ENCODE results near the gene YEATS2.
"Not testable (repeated sequence)": the region's sequence is repeated elsewhere in the genome, so short reads cannot be mapped to it uniquely, and the experiment has no call there.

The YEATS2 gene

DNA sequence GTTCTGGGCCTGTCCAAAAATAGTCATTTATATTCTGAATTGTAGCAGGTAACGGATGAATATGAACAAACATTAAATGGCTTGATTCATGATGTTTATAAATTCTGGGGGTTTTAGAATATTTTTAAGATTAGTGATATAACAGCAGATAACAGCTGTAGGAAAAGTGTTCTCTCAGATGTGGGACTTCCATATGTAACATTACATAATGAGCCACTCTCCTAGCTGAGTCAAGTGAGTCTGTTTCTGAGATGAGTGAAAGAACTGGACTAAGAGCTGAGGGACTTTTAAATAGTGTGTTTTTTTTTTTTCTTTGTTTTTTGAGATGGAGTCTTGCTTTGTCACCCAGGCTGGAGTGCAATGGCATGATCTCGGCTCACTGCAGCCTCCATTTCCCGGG is 13.9 kb downstream of the YEATS2 start:
- no peak for FAIRE-seq
- TF ChIP-seq PAX5 (IDR thresholded peaks at IDR 0.05; ENCODE audit: insufficient read depth, low read length, severe bottlenecking): no peak

DNA sequence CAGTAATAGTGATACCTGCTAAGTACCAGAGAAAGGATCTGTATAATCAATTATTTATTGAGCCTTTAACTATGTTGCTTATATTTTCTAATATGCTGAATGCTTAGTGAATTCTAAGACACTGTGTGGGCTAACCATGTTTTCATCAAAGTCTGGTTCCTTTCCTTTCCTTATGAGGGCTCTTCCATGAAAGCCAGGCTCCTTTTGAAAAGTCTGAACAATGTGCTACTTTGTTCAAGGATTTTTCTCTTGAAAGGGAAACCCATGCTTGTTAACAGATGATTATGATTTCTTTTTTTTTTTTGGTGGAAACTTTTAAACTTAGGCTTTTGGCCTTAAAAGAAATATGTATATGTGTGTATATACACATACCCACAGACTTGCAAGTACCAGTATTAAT is 17.0 kb downstream of the YEATS2 start:
- no peak for TF ChIP-seq POLR2AphosphoS5 (IDR thresholded peaks at IDR 0.05; ENCODE audit: low read depth, low read length)
- no peak for TF ChIP-seq PAX5 (IDR thresholded peaks at IDR 0.05; ENCODE audit: insufficient read depth, low read length, severe bottlenecking)
- TF ChIP-seq TAF1 (IDR thresholded peaks at IDR 0.05; ENCODE audit: low read depth, low read length): no peak
- no peak for TF ChIP-seq POU2F2 (IDR thresholded peaks at IDR 0.05; ENCODE audit: low read depth, low read length)
- no peak for TF ChIP-seq POLR2A (IDR thresholded peaks at IDR 0.05; ENCODE audit: low read depth, low read length)
- no peak for TF ChIP-seq SPI1 (IDR thresholded peaks at IDR 0.05; ENCODE audit: low read depth, low read length)
- FAIRE-seq (no peak), DNase-seq (ENCODE audit: insufficient read length, low spot score) (no peak)

More for the DNA sequence above, 13.9 kb downstream of the YEATS2 start:
- no peak for DNase-seq (ENCODE audit: insufficient read length, low spot score)

DNA sequence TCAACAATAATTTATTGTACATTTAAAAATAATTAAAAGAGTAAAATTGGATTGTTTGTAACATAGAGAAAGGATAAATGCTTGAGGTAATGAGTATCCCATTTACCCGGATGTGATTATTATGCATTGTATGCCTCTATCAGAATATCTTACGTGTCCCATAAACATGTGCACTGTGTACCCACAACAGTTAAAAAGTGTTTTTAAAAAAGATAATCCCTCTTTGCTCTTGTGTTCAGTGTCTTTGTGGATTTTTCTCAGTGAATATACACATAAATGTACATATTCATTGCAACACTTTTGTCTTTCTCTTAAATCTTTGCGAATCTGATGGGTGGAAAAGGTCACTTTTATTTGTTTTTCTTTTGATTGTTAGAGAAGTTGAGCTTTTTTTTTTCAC is 20.4 kb downstream of the YEATS2 start:
- FAIRE-seq (no peak), DNase-seq (ENCODE audit: insufficient read length, low spot score) (no peak)
- TF ChIP-seq POLR2A (IDR thresholded peaks at IDR 0.05; ENCODE audit: low read depth, low read length): no peak
- no peak for TF ChIP-seq SPI1 (IDR thresholded peaks at IDR 0.05; ENCODE audit: low read depth, low read length)
- TF ChIP-seq POLR2AphosphoS5 (IDR thresholded peaks at IDR 0.05; ENCODE audit: low read depth, low read length): no peak
- no peak for TF ChIP-seq TAF1 (IDR thresholded peaks at IDR 0.05; ENCODE audit: low read depth, low read length)

GRCh38 chr3:183725387-183725786 is 27.8 kb downstream of the YEATS2 start:
- TF ChIP-seq TAF1 (IDR thresholded peaks at IDR 0.05; ENCODE audit: low read depth, low read length) (no peak), POLR2A (IDR thresholded peaks at IDR 0.05; ENCODE audit: low read depth, low read length) (no peak), POU2F2 (IDR thresholded peaks at IDR 0.05; ENCODE audit: low read depth, low read length) (no peak), POLR2AphosphoS5 (IDR thresholded peaks at IDR 0.05; ENCODE audit: low read depth, low read length) (no peak), SPI1 (IDR thresholded peaks at IDR 0.05; ENCODE audit: low read depth, low read length) (no peak), PAX5 (IDR thresholded peaks at IDR 0.05; ENCODE audit: insufficient read depth, low read length, severe bottlenecking) (no peak)
- FAIRE-seq (no peak), DNase-seq (ENCODE audit: insufficient read length, low spot score) (no peak)

DNA sequence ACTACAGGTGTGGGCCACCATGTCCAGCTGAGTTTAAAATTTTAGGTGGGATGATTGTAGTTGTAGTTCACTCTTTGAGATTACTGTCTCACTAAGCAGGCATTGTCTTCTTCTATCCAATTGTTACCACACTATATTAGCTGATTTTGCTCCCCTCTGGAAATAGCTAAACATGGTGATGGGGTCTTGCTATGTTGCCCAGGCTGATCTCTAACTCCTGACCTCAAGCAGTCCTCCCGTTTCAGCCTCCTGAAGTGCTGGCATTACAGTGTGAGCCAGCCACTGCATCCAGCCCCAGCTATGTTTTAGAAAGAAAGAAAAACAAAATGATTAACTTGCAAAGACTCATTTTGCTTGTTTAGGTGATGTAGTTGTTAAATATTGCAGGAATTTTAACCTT is 30.6 kb downstream of the YEATS2 start:
- FAIRE-seq (no peak), DNase-seq (ENCODE audit: insufficient read length, low spot score) (no peak)
- no peak for TF ChIP-seq SPI1 (IDR thresholded peaks at IDR 0.05; ENCODE audit: low read depth, low read length)
- no peak for TF ChIP-seq TAF1 (IDR thresholded peaks at IDR 0.05; ENCODE audit: low read depth, low read length)
- TF ChIP-seq POLR2A (IDR thresholded peaks at IDR 0.05; ENCODE audit: low read depth, low read length): no peak
- TF ChIP-seq POLR2AphosphoS5 (IDR thresholded peaks at IDR 0.05; ENCODE audit: low read depth, low read length): no peak
- no peak for TF ChIP-seq PAX5 (IDR thresholded peaks at IDR 0.05; ENCODE audit: insufficient read depth, low read length, severe bottlenecking)
- no peak for TF ChIP-seq POU2F2 (IDR thresholded peaks at IDR 0.05; ENCODE audit: low read depth, low read length)

GRCh38 chr3:183730361-183730760 is 32.8 kb downstream of the YEATS2 start:
- no peak for TF ChIP-seq SPI1 (IDR thresholded peaks at IDR 0.05; ENCODE audit: low read depth, low read length)
- no peak for TF ChIP-seq POLR2AphosphoS5 (IDR thresholded peaks at IDR 0.05; ENCODE audit: low read depth, low read length)
- no peak for TF ChIP-seq POLR2A (IDR thresholded peaks at IDR 0.05; ENCODE audit: low read depth, low read length)
- TF ChIP-seq PAX5 (IDR thresholded peaks at IDR 0.05; ENCODE audit: insufficient read depth, low read length, severe bottlenecking): no peak
- no peak for TF ChIP-seq TAF1 (IDR thresholded peaks at IDR 0.05; ENCODE audit: low read depth, low read length)
- no peak for TF ChIP-seq POU2F2 (IDR thresholded peaks at IDR 0.05; ENCODE audit: low read depth, low read length)
- DNase-seq (ENCODE audit: insufficient read length, low spot score): no peak
- no peak for FAIRE-seq

- TF ChIP-seq POLR2AphosphoS5 (IDR thresholded peaks at IDR 0.05; ENCODE audit: low read depth, low read length) (no peak), SPI1 (IDR thresholded peaks at IDR 0.05; ENCODE audit: low read depth, low read length) (no peak), PAX5 (IDR thresholded peaks at IDR 0.05; ENCODE audit: insufficient read depth, low read length, severe bottlenecking) (no peak), POU2F2 (IDR thresholded peaks at IDR 0.05; ENCODE audit: low read depth, low read length) (no peak), POLR2A (IDR thresholded peaks at IDR 0.05; ENCODE audit: low read depth, low read length) (no peak), TAF1 (IDR thresholded peaks at IDR 0.05; ENCODE audit: low read depth, low read length) (no peak)
- FAIRE-seq: no peak
Measured at GRCh38 chr3:183731611-183732010, 34.0 kb downstream of the YEATS2 start.

DNA sequence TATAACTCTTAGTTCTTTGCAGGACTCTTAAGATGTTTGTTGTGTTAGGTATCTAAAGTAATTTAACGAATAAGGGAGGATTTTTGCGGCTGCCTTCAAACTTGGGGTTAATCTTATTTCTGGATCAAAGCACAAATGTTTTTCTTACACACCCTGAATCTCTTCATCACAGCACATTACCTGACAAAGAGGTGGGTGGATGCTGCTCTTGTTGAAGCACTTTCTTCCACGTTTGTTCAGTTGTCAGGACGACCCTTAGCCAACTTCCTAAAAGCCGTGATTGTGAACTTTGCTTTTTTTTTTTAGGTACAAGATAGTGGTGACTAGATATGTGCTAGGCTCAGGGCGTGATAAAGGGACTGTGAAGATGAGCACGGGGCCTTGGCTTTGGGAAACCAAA is 36.0 kb downstream of the YEATS2 start:
- FAIRE-seq (no peak), DNase-seq (ENCODE audit: insufficient read length, low spot score) (no peak)
- TF ChIP-seq POLR2AphosphoS5 (IDR thresholded peaks at IDR 0.05; ENCODE audit: low read depth, low read length): no peak
- no peak for TF ChIP-seq POLR2A (IDR thresholded peaks at IDR 0.05; ENCODE audit: low read depth, low read length)
- TF ChIP-seq SPI1 (IDR thresholded peaks at IDR 0.05; ENCODE audit: low read depth, low read length): no peak
- TF ChIP-seq PAX5 (IDR thresholded peaks at IDR 0.05; ENCODE audit: insufficient read depth, low read length, severe bottlenecking): no peak
- no peak for TF ChIP-seq TAF1 (IDR thresholded peaks at IDR 0.05; ENCODE audit: low read depth, low read length)
- no peak for TF ChIP-seq POU2F2 (IDR thresholded peaks at IDR 0.05; ENCODE audit: low read depth, low read length)

More at GRCh38 chr3:183731611-183732010, 34.0 kb downstream of the YEATS2 start:
- DNase-seq (ENCODE audit: insufficient read length, low spot score): no peak

DNA sequence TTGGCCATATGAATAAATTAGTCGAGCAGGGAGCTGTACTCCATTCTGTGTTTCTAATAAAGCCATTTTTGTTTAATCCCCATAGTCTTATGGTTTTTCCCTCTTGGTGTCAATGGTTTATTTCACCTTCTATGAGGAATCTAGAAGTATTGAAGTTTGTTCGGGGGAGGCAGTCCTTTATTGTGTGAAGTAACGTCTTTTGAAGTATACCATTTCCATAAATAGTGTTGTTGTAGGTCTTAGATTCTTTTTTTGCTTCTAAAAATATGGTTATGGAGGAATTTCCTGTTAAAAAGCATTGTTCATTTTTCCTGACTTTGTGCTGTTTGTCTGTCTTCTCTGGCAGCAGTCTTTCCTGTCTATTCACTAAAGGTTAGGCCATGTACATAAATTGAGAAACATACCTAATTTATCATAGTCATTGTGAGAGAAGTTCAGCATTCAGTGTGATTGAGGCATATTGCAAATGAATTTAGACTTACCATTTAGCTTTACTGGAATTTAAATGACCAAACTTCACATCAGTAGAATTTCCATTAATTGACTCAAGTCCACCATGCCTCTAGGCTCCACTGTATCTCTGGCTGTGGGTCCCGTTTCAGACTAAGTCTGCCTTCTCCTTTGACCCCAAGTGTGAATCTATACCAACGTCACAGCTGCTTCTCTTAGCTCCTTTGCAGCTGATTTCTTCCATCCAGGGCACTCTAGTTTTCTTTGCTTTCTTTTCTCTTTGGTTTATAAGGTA is 37.3 kb downstream of the YEATS2 start:
- no peak for DNase-seq (ENCODE audit: insufficient read length, low spot score)
- TF ChIP-seq SPI1 (IDR thresholded peaks at IDR 0.05; ENCODE audit: low read depth, low read length) (no peak), TAF1 (IDR thresholded peaks at IDR 0.05; ENCODE audit: low read depth, low read length) (no peak), POLR2AphosphoS5 (IDR thresholded peaks at IDR 0.05; ENCODE audit: low read depth, low read length) (no peak)
- FAIRE-seq: no peak

DNA sequence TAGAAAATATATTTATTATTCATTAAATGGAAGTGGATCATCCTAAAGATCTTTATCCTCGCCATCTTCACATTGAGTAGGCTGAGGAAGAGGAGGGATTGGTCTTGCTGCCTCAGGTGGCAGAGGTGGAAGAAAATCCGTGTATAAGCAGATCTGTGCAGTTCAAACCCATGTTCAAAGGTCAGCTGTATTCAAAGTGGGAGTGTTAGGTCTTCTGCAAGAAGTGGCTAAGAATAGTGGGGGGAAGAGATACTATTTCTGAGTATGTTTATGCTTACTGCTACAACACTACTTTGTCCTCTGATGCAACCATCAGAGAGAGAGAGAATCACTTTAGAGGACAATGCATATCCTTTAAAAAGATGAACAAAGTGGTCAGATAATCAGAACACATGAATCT is 39.5 kb downstream of the YEATS2 start:
- no peak for DNase-seq (ENCODE audit: insufficient read length, low spot score)
- TF ChIP-seq POU2F2 (IDR thresholded peaks at IDR 0.05; ENCODE audit: low read depth, low read length): no peak
- TF ChIP-seq POLR2AphosphoS5 (IDR thresholded peaks at IDR 0.05; ENCODE audit: low read depth, low read length): no peak
- FAIRE-seq: no peak

GRCh38 chr3:183740154-183740553 is 42.6 kb downstream of the YEATS2 start:
- not testable (repeated sequence) for FAIRE-seq; DNase-seq (ENCODE audit: insufficient read length, low spot score)

Data from GM12891 (cell line).